Testis (tissue), 2 donors: ENCODE measurements around the gene ABHD11.

ENCODE experiments used
- POLR2A ChIP-seq: fragments of 450-650 bp; IDR thresholded peaks from one replicate; pipeline ENCODE4 v1.6.1; 2017; ENCODE audit warnings: antibody characterized with exemption, mild to moderate bottlenecking, moderate library complexity
- TF ChIP-seq, protein P1 (sequence below), 3 experiments: fragments of 450-650 bp in 2 of 3; fragments of 200-600 bp in 1 of 3; sonication (generic) in 1 of 3; IDR thresholded peaks; one replicate each; pipeline ENCODE4 v1.5.1; 2016 to 2019; ENCODE audit warnings: antibody characterized with exemption in 3 of 3, mild to moderate bottlenecking in 2 of 3, moderate library complexity in 1 of 3

DNA sequence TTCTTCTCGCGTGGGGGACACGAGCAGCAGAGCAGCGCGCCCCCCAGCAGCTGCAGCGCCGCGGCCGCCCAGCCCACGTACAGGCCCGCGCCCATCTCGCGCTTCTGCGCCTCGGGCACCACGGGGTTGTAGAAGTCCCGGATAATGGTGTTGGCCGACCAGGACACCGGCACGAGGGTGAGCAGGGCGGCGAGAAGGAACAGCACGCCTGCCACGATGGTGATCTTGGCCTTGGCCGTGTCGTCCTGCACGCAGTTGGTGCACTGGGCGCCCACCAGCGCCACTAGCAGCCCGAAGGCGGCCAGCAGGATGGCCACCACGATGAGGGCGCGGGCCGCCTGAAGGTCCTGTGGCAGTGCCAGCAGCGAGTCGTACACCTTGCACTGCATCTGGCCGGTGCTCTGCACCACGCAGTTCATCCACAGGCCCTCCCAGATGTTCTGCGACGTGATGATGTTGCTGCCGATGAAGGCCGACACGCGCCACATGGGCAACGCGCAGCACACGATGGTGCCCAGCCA is 30.9 kb upstream of the ABHD11 start:
- TF ChIP-seq, protein P1, sequence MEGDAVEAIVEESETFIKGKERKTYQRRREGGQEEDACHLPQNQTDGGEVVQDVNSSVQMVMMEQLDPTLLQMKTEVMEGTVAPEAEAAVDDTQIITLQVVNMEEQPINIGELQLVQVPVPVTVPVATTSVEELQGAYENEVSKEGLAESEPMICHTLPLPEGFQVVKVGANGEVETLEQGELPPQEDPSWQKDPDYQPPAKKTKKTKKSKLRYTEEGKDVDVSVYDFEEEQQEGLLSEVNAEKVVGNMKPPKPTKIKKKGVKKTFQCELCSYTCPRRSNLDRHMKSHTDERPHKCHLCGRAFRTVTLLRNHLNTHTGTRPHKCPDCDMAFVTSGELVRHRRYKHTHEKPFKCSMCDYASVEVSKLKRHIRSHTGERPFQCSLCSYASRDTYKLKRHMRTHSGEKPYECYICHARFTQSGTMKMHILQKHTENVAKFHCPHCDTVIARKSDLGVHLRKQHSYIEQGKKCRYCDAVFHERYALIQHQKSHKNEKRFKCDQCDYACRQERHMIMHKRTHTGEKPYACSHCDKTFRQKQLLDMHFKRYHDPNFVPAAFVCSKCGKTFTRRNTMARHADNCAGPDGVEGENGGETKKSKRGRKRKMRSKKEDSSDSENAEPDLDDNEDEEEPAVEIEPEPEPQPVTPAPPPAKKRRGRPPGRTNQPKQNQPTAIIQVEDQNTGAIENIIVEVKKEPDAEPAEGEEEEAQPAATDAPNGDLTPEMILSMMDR (IDR thresholded peaks at IDR 0.05) = no peak
- TF ChIP-seq POLR2A = no peak
